GM18858 (cell line): ENCODE results near the gene PYROXD2.

Experiments
- ATAC-seq: cut with Tn5 transposase; IDR thresholded peaks from one replicate; pipeline ENCODE4 v1.9.1; 2021; ENCODE audit not compliant: unreplicated experiment

The PYROXD2 gene

GRCh38 chr10:98435178-98435577 is 20.2 kb upstream of the PYROXD2 start:
- no peak for ATAC-seq

- ATAC-seq = no peak
Measured at GRCh38 chr10:98433881-98434732, 19.1 kb upstream of the PYROXD2 start.

GRCh38 chr10:98433371-98433770 is 18.4 kb upstream of the PYROXD2 start:
- no peak for ATAC-seq

- ATAC-seq = no peak
Measured at GRCh38 chr10:98432330-98432729, 17.3 kb upstream of the PYROXD2 start.

- no peak for ATAC-seq
Measured at GRCh38 chr10:98431016-98431415, 16.0 kb upstream of the PYROXD2 start.

- ATAC-seq = no peak
Measured at GRCh38 chr10:98430427-98430826, 15.4 kb upstream of the PYROXD2 start.

- no peak for ATAC-seq
Measured at GRCh38 chr10:98429320-98430072, 14.5 kb upstream of the PYROXD2 start.

- no peak for ATAC-seq
Measured at GRCh38 chr10:98427011-98427515, 12.1 kb upstream of the PYROXD2 start.

- ATAC-seq = no peak
Measured at GRCh38 chr10:98425511-98426352, 10.8 kb upstream of the PYROXD2 start.

GRCh38 chr10:98424295-98425254 is 9.6 kb upstream of the PYROXD2 start:
- no peak for ATAC-seq

GRCh38 chr10:98423691-98424120 is 8.7 kb upstream of the PYROXD2 start:
- ATAC-seq = no peak

GRCh38 chr10:98422182-98422581 is 7.2 kb upstream of the PYROXD2 start:
- no peak for ATAC-seq

GRCh38 chr10:98420786-98421185 is 5.8 kb upstream of the PYROXD2 start:
- ATAC-seq = no peak

GRCh38 chr10:98419469-98420261 is 4.7 kb upstream of the PYROXD2 start:
- no peak for ATAC-seq

- no peak for ATAC-seq
Measured at GRCh38 chr10:98418665-98419468, 3.9 kb upstream of the PYROXD2 start.

GRCh38 chr10:98417973-98418664 is 3.1 kb upstream of the PYROXD2 start:
- ATAC-seq = no peak

- ATAC-seq = no peak
Measured at GRCh38 chr10:98417481-98417959, 2.5 kb upstream of the PYROXD2 start.
